ENCODE measurements around the gene NKX2-3.

Gene NKX2-3

GRCh38 chr10:99569253-99569939 lies 36.7 kb downstream of the NKX2-3 start:
- H3K4me3 Mint-ChIP-seq: no peak overlapping the region
- H3K9me3 Mint-ChIP-seq: no peaks in the 10 kb centered on the region
- TF ChIP-seq CTCF (IDR thresholded peaks at IDR 0.05; ENCODE audit: unreplicated experiment in 3 of 3): no peak
- peaks cover 20% of the 10 kb centered on the region for H3K27me3 Mint-ChIP-seq (ENCODE audit: low read depth)
- no peak overlapping the region for H3K27ac Mint-ChIP-seq
- H3K4me1 Mint-ChIP-seq: no peaks in the 10 kb centered on the region
- H3K36me3 Mint-ChIP-seq (ENCODE audit: low read depth): no peaks in the 10 kb centered on the region

GRCh38 chr10:99569961-99570360 lies 37.2 kb downstream of the NKX2-3 start:
- Mint-ChIP-seq H3K27ac (no peak overlapping the region), H3K4me1 (no peaks in the 10 kb centered on the region), H3K36me3 (ENCODE audit: low read depth) (no peaks in the 10 kb centered on the region), H3K4me3 (no peak overlapping the region), H3K9me3 (no peaks in the 10 kb centered on the region), H3K27me3 (ENCODE audit: low read depth) (peaks cover 22% of the 10 kb centered on the region)
- TF ChIP-seq CTCF (IDR thresholded peaks at IDR 0.05; ENCODE audit: unreplicated experiment in 3 of 3): no peak

GRCh38 chr10:99571816-99572215 lies 39.1 kb downstream of the NKX2-3 start:
- H3K9me3 Mint-ChIP-seq: no peaks in the 10 kb centered on the region
- no peak for TF ChIP-seq CTCF (IDR thresholded peaks at IDR 0.05; ENCODE audit: unreplicated experiment in 3 of 3)
- no peaks in the 10 kb centered on the region for H3K4me1 Mint-ChIP-seq
- peaks cover 15% of the 10 kb centered on the region for H3K27me3 Mint-ChIP-seq (ENCODE audit: low read depth)
- no peak overlapping the region for H3K4me3 Mint-ChIP-seq
- H3K36me3 Mint-ChIP-seq (ENCODE audit: low read depth): no peaks in the 10 kb centered on the region
- no peak overlapping the region for H3K27ac Mint-ChIP-seq

GRCh38 chr10:99573790-99574189 lies 41.0 kb downstream of the NKX2-3 start:
- TF ChIP-seq CTCF (IDR thresholded peaks at IDR 0.05; ENCODE audit: unreplicated experiment in 3 of 3): no peak
- H3K27me3 Mint-ChIP-seq (ENCODE audit: low read depth): peaks cover 26% of the 10 kb centered on the region
- H3K4me1 Mint-ChIP-seq: no peaks in the 10 kb centered on the region
- no peak overlapping the region for H3K4me3 Mint-ChIP-seq
- no peak overlapping the region for H3K27ac Mint-ChIP-seq
- no peaks in the 10 kb centered on the region for H3K36me3 Mint-ChIP-seq (ENCODE audit: low read depth)
- no peaks in the 10 kb centered on the region for H3K9me3 Mint-ChIP-seq

- no peak for TF ChIP-seq CTCF (IDR thresholded peaks at IDR 0.05; ENCODE audit: unreplicated experiment in 3 of 3)
- Mint-ChIP-seq H3K9me3 (no peaks in the 10 kb centered on the region), H3K36me3 (ENCODE audit: low read depth) (no peaks in the 10 kb centered on the region), H3K4me3 (no peak overlapping the region), H3K4me1 (no peaks in the 10 kb centered on the region), H3K27ac (no peak overlapping the region), H3K27me3 (ENCODE audit: low read depth) (peaks cover 27% of the 10 kb centered on the region)
Observed at GRCh38 chr10:99579971-99580370, 47.2 kb downstream of the NKX2-3 start.

GRCh38 chr10:99582255-99582770 lies 49.6 kb downstream of the NKX2-3 start:
- Mint-ChIP-seq H3K4me1 (no peaks in the 10 kb centered on the region), H3K9me3 (no peaks in the 10 kb centered on the region), H3K36me3 (ENCODE audit: low read depth) (no peaks in the 10 kb centered on the region), H3K27ac (no peak overlapping the region), H3K27me3 (ENCODE audit: low read depth) (peaks cover 30% of the 10 kb centered on the region), H3K4me3 (no peak overlapping the region)
- no peak for TF ChIP-seq CTCF (IDR thresholded peaks at IDR 0.05; ENCODE audit: unreplicated experiment in 3 of 3)
